Osteoblast (primary cell): ENCODE measurements around the gene PCDHA1. TPM values are rescaled to one million over a fixed set of nuclear protein-coding genes. Genes with fewer than 3 reads are reported as not detected.

ENCODE experiments used
- DNase-seq: peaks from one replicate; pipeline ENCODE4 v3.0.0; 2011; ENCODE audit warnings: low spot score, mixed read lengths; ENCODE audit not compliant: insufficient read length; ENCODE audit errors: missing footprints
- H2AFZ ChIP-seq: 2 replicates; pipeline ENCODE4 v1.6.0; 2011; ENCODE audit warnings: mild to moderate bottlenecking, low read length
- H3K27ac ChIP-seq: 2 replicates; pipeline ENCODE4 v1.5.1; 2011; ENCODE audit warnings: mild to moderate bottlenecking, low read depth, low read length, moderate library complexity
- H3K27me3 ChIP-seq: 2 replicates; pipeline ENCODE4 v1.6.0; 2012; ENCODE audit warnings: mild to moderate bottlenecking, control low read depth, inconsistent platforms, low read length, moderate library complexity; ENCODE audit not compliant: insufficient read depth
- H3K36me3 ChIP-seq: 2 replicates; pipeline ENCODE4 v1.5.1; 2011; ENCODE audit warnings: mild to moderate bottlenecking, low read length, control low read depth, moderate library complexity; ENCODE audit not compliant: insufficient read depth
- H3K4me1 ChIP-seq: 2 replicates; pipeline ENCODE4 v1.5.1; 2011; ENCODE audit warnings: mild to moderate bottlenecking, low read length, control low read depth, moderate library complexity; ENCODE audit not compliant: insufficient read depth
- H3K4me2 ChIP-seq: 2 replicates; pipeline ENCODE4 v1.6.0; 2011; ENCODE audit warnings: mild to moderate bottlenecking, low read length; ENCODE audit not compliant: insufficient read depth
- H3K4me3 ChIP-seq: fragments of 200-600 bp; sonication (generic); 3 replicates; pipeline ENCODE4 v1.5.1; 2012; ENCODE audit warnings: mild to moderate bottlenecking, low read length, inconsistent platforms; ENCODE audit not compliant: insufficient read depth
- H3K79me2 ChIP-seq: 2 replicates; pipeline ENCODE4 v1.6.0; 2012; ENCODE audit warnings: mild to moderate bottlenecking, low read length, control low read depth, inconsistent platforms; ENCODE audit not compliant: insufficient read depth
- H3K9me3 ChIP-seq: 2 replicates; pipeline ENCODE4 v1.5.1; 2011; ENCODE audit warnings: low read depth, low read length, control low read depth
- H4K20me1 ChIP-seq: 2 replicates; pipeline ENCODE4 v1.6.0; 2012; ENCODE audit warnings: mild to moderate bottlenecking, low read length, control low read depth; ENCODE audit not compliant: insufficient read depth
- total RNA-seq: library from RNA; depleted of rRNA; stranded (reverse); fragments of >200 nt; gene quantifications from 2 replicates; pipeline ENCODE4 v1.2.3, GENCODE V29; 2012
- TF ChIP-seq, protein P1 (sequence below): IDR thresholded peaks from 2 replicates; pipeline ENCODE4 v1.5.1; 2011; ENCODE audit warnings: mild to moderate bottlenecking, low read depth, low read length, moderate library complexity; ENCODE audit errors: extremely low read depth

Gene PCDHA1
- total RNA-seq, 1 donor = not detected

- H3K9me3 ChIP-seq = no peaks in the 10 kb centered on the region
- H3K36me3 ChIP-seq = no peaks in the 10 kb centered on the region
- no peaks in the 10 kb centered on the region for H3K4me1 ChIP-seq
- no peak for DNase-seq
- H3K79me2 ChIP-seq = no peaks in the 10 kb centered on the region
- no peak overlapping the region for H3K27ac ChIP-seq
- no peak overlapping the region for H3K4me2 ChIP-seq
- no peak overlapping the region for H2AFZ ChIP-seq
- H3K27me3 ChIP-seq = no peaks in the 10 kb centered on the region
- H4K20me1 ChIP-seq = no peaks in the 10 kb centered on the region
- TF ChIP-seq, protein P1, sequence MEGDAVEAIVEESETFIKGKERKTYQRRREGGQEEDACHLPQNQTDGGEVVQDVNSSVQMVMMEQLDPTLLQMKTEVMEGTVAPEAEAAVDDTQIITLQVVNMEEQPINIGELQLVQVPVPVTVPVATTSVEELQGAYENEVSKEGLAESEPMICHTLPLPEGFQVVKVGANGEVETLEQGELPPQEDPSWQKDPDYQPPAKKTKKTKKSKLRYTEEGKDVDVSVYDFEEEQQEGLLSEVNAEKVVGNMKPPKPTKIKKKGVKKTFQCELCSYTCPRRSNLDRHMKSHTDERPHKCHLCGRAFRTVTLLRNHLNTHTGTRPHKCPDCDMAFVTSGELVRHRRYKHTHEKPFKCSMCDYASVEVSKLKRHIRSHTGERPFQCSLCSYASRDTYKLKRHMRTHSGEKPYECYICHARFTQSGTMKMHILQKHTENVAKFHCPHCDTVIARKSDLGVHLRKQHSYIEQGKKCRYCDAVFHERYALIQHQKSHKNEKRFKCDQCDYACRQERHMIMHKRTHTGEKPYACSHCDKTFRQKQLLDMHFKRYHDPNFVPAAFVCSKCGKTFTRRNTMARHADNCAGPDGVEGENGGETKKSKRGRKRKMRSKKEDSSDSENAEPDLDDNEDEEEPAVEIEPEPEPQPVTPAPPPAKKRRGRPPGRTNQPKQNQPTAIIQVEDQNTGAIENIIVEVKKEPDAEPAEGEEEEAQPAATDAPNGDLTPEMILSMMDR = no peak
- H3K4me3 ChIP-seq = no peak overlapping the region
These were observed 221.9 kb downstream of the PCDHA1 start for GRCh38 chr5:141007791-141008190.

GRCh38 chr5:141010047-141010793 is 224.3 kb downstream of the PCDHA1 start:
- no peaks in the 10 kb centered on the region for H3K27me3 ChIP-seq
- no peaks in the 10 kb centered on the region for H3K36me3 ChIP-seq
- no peak overlapping the region for H2AFZ ChIP-seq
- no peaks in the 10 kb centered on the region for H3K4me1 ChIP-seq
- H3K79me2 ChIP-seq = no peaks in the 10 kb centered on the region
- H3K4me3 ChIP-seq = no peak overlapping the region
- no peaks in the 10 kb centered on the region for H4K20me1 ChIP-seq
- no peak overlapping the region for H3K27ac ChIP-seq
- no peak for DNase-seq
- TF ChIP-seq, protein P1 = no peak
- H3K9me3 ChIP-seq = no peaks in the 10 kb centered on the region
- no peak overlapping the region for H3K4me2 ChIP-seq

- Histone ChIP-seq H3K27me3 (no peaks in the 10 kb centered on the region), H3K36me3 (no peaks in the 10 kb centered on the region), H4K20me1 (no peaks in the 10 kb centered on the region), H3K4me1 (no peaks in the 10 kb centered on the region), H3K4me3 (no peak overlapping the region), H2AFZ (no peak overlapping the region), H3K9me3 (no peaks in the 10 kb centered on the region), H3K27ac (no peak overlapping the region), H3K4me2 (no peak overlapping the region), H3K79me2 (no peaks in the 10 kb centered on the region)
- no peak for DNase-seq
- TF ChIP-seq, protein P1 = no peak
These were observed 232.0 kb downstream of the PCDHA1 start for GRCh38 chr5:141017943-141018342.

DNA sequence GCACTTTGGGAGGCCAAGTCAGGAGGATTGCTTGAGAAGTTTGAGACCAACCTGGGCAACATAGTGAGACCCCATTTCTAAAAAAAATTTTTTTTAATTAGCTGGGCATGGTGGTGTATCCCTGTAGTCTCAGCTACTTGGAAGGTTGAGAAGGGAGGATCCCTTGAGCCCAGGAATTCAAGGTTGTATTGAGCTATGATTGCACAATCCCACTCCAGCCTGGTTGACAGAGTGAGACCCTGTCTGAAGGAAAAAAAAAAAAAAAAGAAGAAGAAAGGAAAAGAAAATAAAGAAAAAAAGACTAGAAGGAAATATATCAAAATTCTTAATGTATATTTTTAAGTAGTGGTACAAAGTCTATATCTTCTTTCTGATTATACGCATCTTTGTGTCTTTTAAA is 236.4 kb downstream of the PCDHA1 start:
- Histone ChIP-seq H3K4me2 (no peak overlapping the region), H3K9me3 (no peaks in the 10 kb centered on the region), H3K4me3 (no peak overlapping the region), H3K27ac (no peak overlapping the region), H3K79me2 (no peaks in the 10 kb centered on the region), H2AFZ (no peak overlapping the region), H3K27me3 (no peaks in the 10 kb centered on the region), H3K4me1 (no peaks in the 10 kb centered on the region), H4K20me1 (no peaks in the 10 kb centered on the region), H3K36me3 (no peaks in the 10 kb centered on the region)
- TF ChIP-seq, protein P1 = no peak
- DNase-seq = no peak
